Endothelial cell of umbilical vein (primary cell): ENCODE measurements around the gene SLC1A1. TPM values are rescaled to one million over a fixed set of nuclear protein-coding genes. Genes with fewer than 3 reads are reported as not detected.

Experiments
- BruUV-seq: library from RNA; stranded (reverse); fragments of 400-500 nt; replicated peaks from 2 replicates; lab custom pipeline; 2021; lab: Mats Ljungman, UMichigan
- CTCF ChIA-PET: fragments of 300-600, 350-600 bp; sonication (Branson Sonifier 250); formaldehyde crosslinking; loops from one replicate; lab custom pipeline; 2021; ENCODE audit warnings: antibody characterized with exemption, inconsistent platforms; lab: Charles Lee
- POLR2A ChIA-PET: fragments of 300-600, 350-600 bp; sonication (Branson Sonifier 250); formaldehyde crosslinking; loops from one replicate; lab custom pipeline; 2021; ENCODE audit warnings: antibody characterized with exemption, inconsistent platforms; lab: Charles Lee
- DNase-seq: peaks from one replicate; pipeline ENCODE4 v3.0.0-alpha.2; 2011; ENCODE audit warnings: low read depth, low spot score
- FAIRE-seq: peaks from 2 replicates; lab custom pipeline; 2011; peaks lifted over from hg19 to GRCh38; lab: Jason Lieb, UNC
- H2AFZ ChIP-seq: 2 replicates; pipeline ENCODE4 v1.6.0; 2012; ENCODE audit warnings: low read depth, low read length, control low read depth, inconsistent platforms
- H3K27ac ChIP-seq: 2 replicates; pipeline ENCODE4 v1.5.1; 2011; ENCODE audit warnings: low read depth, mild to moderate bottlenecking, control low read depth, low read length, moderate library complexity; ENCODE audit not compliant: insufficient read depth
- H3K27me3 ChIP-seq, 2 experiments: 2 replicates each; pipeline versions ENCODE4 v1.6.0 to v1.6.1; 2011; ENCODE audit warnings: low read length in 2 of 2, mixed read lengths in 1 of 2; ENCODE audit not compliant: control insufficient read depth in 2 of 2, insufficient read depth in 2 of 2
- H3K36me3 ChIP-seq, 2 experiments: 2 replicates in 1 of 2; 3 replicates in 1 of 2; pipeline ENCODE4 v1.5.1; 2011; ENCODE audit warnings: low read length in 2 of 2, mild to moderate bottlenecking in 1 of 2, moderate library complexity in 1 of 2; ENCODE audit not compliant: control insufficient read depth in 2 of 2, insufficient read depth in 2 of 2; ENCODE audit errors: extremely low read depth in 1 of 2
- H3K4me1 ChIP-seq: 3 replicates; pipeline ENCODE4 v1.5.1; 2011; ENCODE audit warnings: mild to moderate bottlenecking, low read length; ENCODE audit not compliant: control insufficient read depth, insufficient read depth; ENCODE audit errors: extremely low read depth
- H3K4me2 ChIP-seq: 2 replicates; pipeline ENCODE4 v1.6.1; 2011; ENCODE audit warnings: low read length, control low read depth, mixed read lengths; ENCODE audit not compliant: insufficient read depth
- H3K4me3 ChIP-seq, 3 experiments: fragments of 200-600 bp in 1 of 3; sonication (generic), shearing (Covaris generic) in 1 of 3; replicated peaks in 1 of 3; 2 replicates each; pipeline ENCODE4 v1.5.1; 2011 to 2016; ENCODE audit warnings: control low read depth in 3 of 3, low read length in 3 of 3, mild to moderate bottlenecking in 2 of 3, inconsistent platforms in 1 of 3, low read depth in 1 of 3, moderate library complexity in 1 of 3; ENCODE audit not compliant: insufficient read depth in 1 of 3
- H3K79me2 ChIP-seq: 2 replicates; pipeline ENCODE4 v1.6.0; 2012; ENCODE audit warnings: low read length, inconsistent platforms; ENCODE audit not compliant: control insufficient read depth, insufficient read depth
- H3K9ac ChIP-seq: replicated peaks from 2 replicates; pipeline ENCODE3; 2011; ENCODE audit warnings: low read length, control low read depth; ENCODE audit not compliant: insufficient read depth; ENCODE audit errors: extremely low read depth
- H3K9me1 ChIP-seq: replicated peaks from 3 replicates; pipeline ENCODE4 v1.6.0; 2011; ENCODE audit warnings: mild to moderate bottlenecking, low read length; ENCODE audit not compliant: control insufficient read depth, insufficient read depth; ENCODE audit errors: extremely low read depth
- H3K9me3 ChIP-seq: replicated peaks from 2 replicates; pipeline ENCODE4 v1.5.1; 2012; ENCODE audit warnings: low read length, inconsistent platforms; ENCODE audit not compliant: control insufficient read depth, insufficient read depth
- H4K20me1 ChIP-seq: replicated peaks from 2 replicates; pipeline ENCODE3; 2011; ENCODE audit warnings: mild to moderate bottlenecking, low read length; ENCODE audit not compliant: control insufficient read depth, insufficient read depth; ENCODE audit errors: extremely low read depth
- EZH2 ChIP-seq: IDR thresholded peaks from 2 replicates; pipeline ENCODE4 v1.6.1; 2012; ENCODE audit warnings: borderline replicate concordance, low read depth, mild to moderate bottlenecking, moderate library complexity, low read length, inconsistent platforms; ENCODE audit not compliant: severe bottlenecking
- FOS ChIP-seq: IDR thresholded peaks from 2 replicates; pipeline ENCODE4 v1.6.1; 2011; ENCODE audit warnings: mild to moderate bottlenecking, low read length, moderate library complexity, borderline replicate concordance; ENCODE audit not compliant: insufficient read depth
- GATA2 ChIP-seq: IDR thresholded peaks from 2 replicates; pipeline ENCODE4 v1.7.0; 2011; ENCODE audit warnings: low read depth, mild to moderate bottlenecking, moderate library complexity, mixed read lengths, low read length; ENCODE audit not compliant: insufficient read length, insufficient read depth
- MYC ChIP-seq: IDR thresholded peaks from one replicate; pipeline ENCODE4 v1.6.1; 2011; ENCODE audit warnings: mild to moderate bottlenecking, low read depth, low read length
- POLR2AphosphoS5 ChIP-seq: IDR thresholded peaks from 2 replicates; pipeline ENCODE4 v1.6.1; 2012; ENCODE audit warnings: low read depth, mild to moderate bottlenecking, control low read depth, low read length, moderate library complexity; ENCODE audit not compliant: insufficient read depth
- dilution Hi-C: fragments of 300-500 bp; cut with MboI; formaldehyde crosslinking; loops from one replicate; pipeline ENCODE4 v1.15.0; 2019; ENCODE audit warnings: low sequenced_read_pairs; ENCODE audit not compliant: extremely low pct_ligation_motif_present
- intact Hi-C: fragments of 100-400 bp; cut with micrococcal nuclease; formaldehyde crosslinking; loops from one replicate; pipeline ENCODE4 v1.10.0; 2022
- polyA plus RNA-seq, 4 experiments: library from polyadenylated mRNA; depleted of rRNA in 3 of 4; stranded (reverse) in 3 of 4; unstranded in 1 of 4; fragments of >200 nt; gene quantifications; 2 replicates each; pipeline versions ENCODE4 v1.2.1 to v1.2.3, GENCODE V29; 2011 to 2012; ENCODE audit warnings: missing spikeins in 1 of 4
- total RNA-seq: library from RNA; stranded (reverse); gene quantifications from 2 replicates; pipeline ENCODE4 v1.2.3, GENCODE V29; 2021

SLC1A1 gene
- total and polyA plus RNA-seq, 2 donors (not counting 3 experiments of a cell fraction or from before 2014, with no cell fraction given), result 5.8 to 8.3 TPM

DNA sequence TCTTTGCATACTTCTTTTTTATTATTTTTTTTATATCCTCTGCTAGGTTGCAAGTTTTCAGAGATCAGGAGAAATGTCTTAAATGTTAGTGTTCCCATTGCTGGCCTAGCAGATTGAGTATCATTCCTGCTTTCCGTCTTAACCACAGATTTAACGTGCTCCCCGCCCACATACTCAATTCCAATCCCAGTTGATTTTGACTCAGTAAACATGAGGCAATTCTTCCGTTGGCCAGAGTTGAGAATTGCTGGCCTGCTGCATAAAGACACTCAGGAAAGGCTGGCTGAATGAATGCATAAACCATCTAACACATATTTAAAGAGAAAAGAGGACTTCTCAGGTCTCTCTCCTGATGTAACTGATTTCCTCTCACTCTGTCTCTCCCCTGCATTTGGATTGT is 125.0 kb downstream of the SLC1A1 start:
- Histone ChIP-seq H3K36me3 (no peaks in the 10 kb centered on the region), H3K4me2 (no peak overlapping the region), H3K27me3 (peaks cover 0 to 1% of the 10 kb centered on the region in 2 experiments), H3K4me1 (peaks cover 4% of the 10 kb centered on the region), H3K9ac (no peak overlapping the region), H3K79me2 (no peaks in the 10 kb centered on the region), H2AFZ (no peak overlapping the region), H3K27ac (no peak overlapping the region), H3K9me1 (no peaks in the 10 kb centered on the region), H3K9me3 (no peaks in the 10 kb centered on the region), H4K20me1 (no peaks in the 10 kb centered on the region), H3K4me3 (no peak overlapping the region)
- ChIA-PET POLR2A (no interaction called here), CTCF (no interaction called here)
- TF ChIP-seq POLR2AphosphoS5, result no peak
- TF ChIP-seq GATA2, result no peak
- BruUV-seq, result no TSS peak
- FAIRE-seq (no peak), DNase-seq (no peak)
- intact Hi-C loops (no loop called here), dilution Hi-C loops (no loop called here)

DNA sequence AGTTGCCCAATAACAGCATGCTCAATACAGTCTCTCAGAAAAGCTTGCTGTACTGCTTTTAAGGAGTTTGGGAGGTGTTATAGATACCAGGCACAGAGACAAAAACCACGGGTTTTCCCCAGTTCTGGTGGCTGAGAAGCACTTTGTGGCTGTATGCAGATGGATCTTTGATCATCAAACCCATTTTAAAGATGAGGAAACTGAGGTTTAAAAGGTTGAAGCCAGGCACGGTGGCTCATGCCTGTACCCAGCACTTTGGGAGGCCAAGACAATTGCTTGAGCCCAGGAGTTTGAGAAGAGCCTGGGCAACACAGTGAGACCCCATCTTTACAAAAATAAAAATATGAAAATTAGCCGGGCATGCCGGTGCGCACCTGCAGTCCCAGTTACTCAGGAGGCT is 125.5 kb downstream of the SLC1A1 start:
- H3K4me1 ChIP-seq, result peaks cover 4% of the 10 kb centered on the region
- no peaks in the 10 kb centered on the region for H3K9me3 ChIP-seq
- no peak for DNase-seq
- H3K4me2 ChIP-seq, result no peak overlapping the region
- ChIA-PET CTCF (no interaction called here), POLR2A (no interaction called here)
- H3K36me3 ChIP-seq, result no peaks in the 10 kb centered on the region
- intact Hi-C loops, result no loop called here
- BruUV-seq, result no TSS peak
- H3K79me2 ChIP-seq, result no peaks in the 10 kb centered on the region
- no peaks in the 10 kb centered on the region for H4K20me1 ChIP-seq
- FAIRE-seq, result no peak
- no peaks in the 10 kb centered on the region for H3K9me1 ChIP-seq
- peaks cover 0 to 1% of the 10 kb centered on the region in 2 experiments for H3K27me3 ChIP-seq
- TF ChIP-seq MYC (no peak), FOS (no peak), GATA2 (no peak), EZH2 (no peak)
- H2AFZ ChIP-seq, result no peak overlapping the region
- no peak overlapping the region for H3K9ac ChIP-seq
- dilution Hi-C loops, result no loop called here
- no peak overlapping the region for H3K27ac ChIP-seq
- no peak overlapping the region for H3K4me3 ChIP-seq
